Measurements from ENCODE around the gene SCP2D1. TPM values are rescaled to one million over a fixed set of nuclear protein-coding genes. Genes with fewer than 3 reads are reported as not detected.

SCP2D1 gene
- total RNA-seq, 3 donors from 2014 or later (not counting 1 experiment from before 2014, with no cell fraction given): not detected

GRCh38 chr20:18857640-18858039, 44.1 kb downstream of the SCP2D1 start:
- H3K4me1 Mint-ChIP-seq: no peaks in the 10 kb centered on the region
- no peak overlapping the region for H3K4me3 Mint-ChIP-seq
- no peaks in the 10 kb centered on the region for H3K36me3 Mint-ChIP-seq
- WGBS (ENCODE audit: insufficient coverage): 79% methylated on average over 1 of the region's 1 CpG
- Histone ChIP-seq H3K9me3 (ENCODE audit: control insufficient read depth, insufficient read depth, low read length) (no peaks in the 10 kb centered on the region), H3K27me3 (ENCODE audit: control insufficient read depth, insufficient read depth, low read length) (no peaks in the 10 kb centered on the region), H3K4me1 (ENCODE audit: control insufficient read depth, insufficient read depth, low read length) (no peaks in the 10 kb centered on the region), H3K36me3 (ENCODE audit: control insufficient read depth, insufficient read depth, low read length) (no peaks in the 10 kb centered on the region), H3K4me3 (ENCODE audit: low read length) (no peak overlapping the region), H3K27ac (ENCODE audit: low read length) (no peak overlapping the region)
- TF ChIP-seq CTCF (IDR thresholded peaks at IDR 0.05): no peak
- H3K9me3 Mint-ChIP-seq: peaks cover 4 to 6% of the 10 kb centered on the region in 2 donors
- H3K27ac Mint-ChIP-seq: no peak overlapping the region
- peaks cover 17 to 18% of the 10 kb centered on the region in 2 donors for H3K27me3 Mint-ChIP-seq (ENCODE audit: low read depth in 2 of 2)
- ATAC-seq (no peak), DNase-seq (no peak)
- intact Hi-C loops (cut with micrococcal nuclease): no loop called here

- Mint-ChIP-seq H3K27me3 (ENCODE audit: low read depth in 2 of 2) (peaks cover 9 to 11% of the 10 kb centered on the region in 2 donors), H3K27ac (no peak overlapping the region), H3K36me3 (no peaks in the 10 kb centered on the region), H3K4me1 (no peaks in the 10 kb centered on the region), H3K4me3 (no peak overlapping the region), H3K9me3 (peaks cover 4 to 9% of the 10 kb centered on the region in 2 donors)
- H3K4me1 ChIP-seq (ENCODE audit: control insufficient read depth, insufficient read depth, low read length): no peaks in the 10 kb centered on the region
- no peak overlapping the region for H3K4me3 ChIP-seq (ENCODE audit: low read length)
- TF ChIP-seq CTCF (IDR thresholded peaks at IDR 0.05): no peak
- no peak for DNase-seq
- WGBS (ENCODE audit: insufficient coverage): 89% methylated on average over 3 of the region's 3 CpGs
- intact Hi-C loops (cut with micrococcal nuclease): no loop called here
- ATAC-seq: no peak
- H3K36me3 ChIP-seq (ENCODE audit: control insufficient read depth, insufficient read depth, low read length): no peaks in the 10 kb centered on the region
- no peaks in the 10 kb centered on the region for H3K27me3 ChIP-seq (ENCODE audit: control insufficient read depth, insufficient read depth, low read length)
- H3K27ac ChIP-seq (ENCODE audit: low read length): no peak overlapping the region
- no peaks in the 10 kb centered on the region for H3K9me3 ChIP-seq (ENCODE audit: control insufficient read depth, insufficient read depth, low read length)
Observed at GRCh38 chr20:18858816-18859215, 45.2 kb downstream of the SCP2D1 start.

Other genes starting within 250 kb of the SCP2D1 start
- 10 to 100 TPM; 38.6 to 48.8 (median 40.5) TPM for gene SMIM26, start 246.4 kb upstream of the SCP2D1 start, total RNA-seq
- 10 to 100 TPM; 23.4 to 28.4 (median 24.1) TPM for gene DTD1, start 225.7 kb upstream of the SCP2D1 start, total RNA-seq